Activated CD4-positive, alpha-beta T cell treated with anti-CD3 and anti-CD28 coated beads for 48 hours (primary cell): Measurements from ENCODE around the gene MECR.
A peak's percentile ranks its signal among the peaks of the same experiment; 100 is the strongest.
"Not testable (repeated sequence)": the region's sequence is repeated elsewhere in the genome, so short reads cannot be mapped to it uniquely, and the experiment has no call there.

Source experiments
- DNase-seq: peaks from one replicate; pipeline ENCODE4 v3.0.0-alpha.2; 2020

Gene MECR

DNA sequence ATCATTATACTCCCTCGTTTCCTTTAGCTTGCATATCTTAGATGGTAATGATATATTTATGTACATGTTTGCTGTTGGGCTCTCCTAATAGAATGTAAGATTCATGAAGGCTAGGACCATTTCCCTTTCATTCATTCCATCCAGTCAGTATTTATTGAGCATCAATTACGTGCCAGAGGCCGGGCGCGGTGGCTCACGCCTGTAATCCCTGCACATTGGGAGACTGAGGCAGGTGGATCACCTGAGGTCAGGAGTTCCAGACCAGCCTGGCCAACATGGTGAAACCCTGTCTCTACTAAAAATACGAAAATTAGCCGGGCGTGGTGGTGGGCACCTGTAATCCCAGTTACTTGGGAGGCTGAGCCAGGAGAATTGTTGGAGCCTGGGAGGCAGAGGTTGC is 4.1 kb upstream of the MECR start:
- DNase-seq: not testable (repeated sequence)

- DNase-seq: no peak
These were observed 3.7 kb upstream of the MECR start for GRCh38 chr1:29234471-29234870.

DNA sequence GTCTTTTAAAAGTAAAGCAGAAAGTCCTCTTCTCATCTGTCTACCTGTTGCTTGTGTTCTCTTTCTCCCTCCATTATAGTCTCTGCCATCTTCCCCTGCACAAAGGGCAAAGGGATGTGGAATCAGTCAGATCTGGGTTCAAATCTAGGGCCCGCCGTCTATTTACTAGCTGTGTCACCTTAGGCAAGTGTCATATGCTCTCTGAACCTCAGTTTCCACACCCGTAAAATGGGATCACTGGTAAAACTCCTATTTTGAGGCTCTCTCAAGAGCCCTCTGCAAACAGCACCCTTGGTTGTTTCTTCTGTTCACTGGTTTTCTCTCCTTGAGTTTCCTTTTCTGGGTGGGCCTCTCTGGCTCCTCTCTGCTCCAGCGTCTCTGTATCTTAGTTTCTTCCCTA is 3.0 kb upstream of the MECR start:
- DNase-seq: no peak

DNA sequence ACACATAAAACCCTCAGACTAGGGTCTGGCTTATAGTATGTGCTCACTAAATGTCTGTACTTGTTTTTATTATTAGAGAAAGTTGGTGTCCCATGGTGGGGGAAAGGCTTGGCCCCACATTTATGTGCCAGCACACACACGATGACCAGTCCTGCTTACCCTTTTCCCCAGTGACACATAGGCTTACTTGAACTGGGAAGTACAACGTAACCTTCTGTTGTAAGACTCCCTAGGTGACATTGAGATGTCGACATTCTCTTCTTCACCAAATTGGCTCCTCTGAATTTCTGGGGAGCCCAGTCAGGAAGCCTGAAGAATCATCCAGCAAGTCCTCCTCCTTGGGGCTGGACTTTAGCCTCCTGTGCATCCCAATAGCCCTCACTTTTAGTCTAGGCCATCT is 1.7 kb upstream of the MECR start:
- DNase-seq: no peak

GRCh38 chr1:29230204-29230552 is 556 bp downstream of the MECR start:
- no peak for DNase-seq

- no peak for DNase-seq
These were observed 3.2 kb downstream of the MECR start for GRCh38 chr1:29227511-29227910.

- DNase-seq: no peak
These were observed 5.4 kb downstream of the MECR start for GRCh38 chr1:29225361-29225760.

GRCh38 chr1:29224356-29224837 is 6.3 kb downstream of the MECR start:
- DNase-seq: no peak

- no peak for DNase-seq
These were observed 7.2 kb downstream of the MECR start for GRCh38 chr1:29223521-29223920.

DNA sequence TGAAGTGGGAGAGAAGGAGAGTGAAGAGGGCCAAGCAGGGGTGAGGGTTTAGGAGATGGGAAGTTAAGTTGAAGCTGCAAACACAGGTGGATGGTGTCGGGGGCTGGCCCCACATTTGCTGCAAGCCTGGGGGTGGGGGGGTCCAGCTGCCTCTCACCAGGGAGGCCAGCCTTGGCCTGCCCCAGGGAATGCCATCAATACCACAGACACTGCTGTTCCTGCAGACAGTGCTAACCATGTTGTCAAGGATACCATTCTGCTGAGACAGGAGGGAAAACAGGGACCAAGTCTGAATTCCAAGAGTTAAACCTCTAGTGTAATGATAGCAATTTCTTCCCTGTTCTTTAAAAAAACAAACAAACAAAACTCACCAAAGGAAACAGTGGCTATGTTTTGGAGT is 8.0 kb downstream of the MECR start:
- DNase-seq: no peak

GRCh38 chr1:29222260-29222659 is 8.5 kb downstream of the MECR start:
- not testable (repeated sequence) for DNase-seq

GRCh38 chr1:29221296-29221695 is 9.4 kb downstream of the MECR start:
- no peak for DNase-seq

- DNase-seq: no peak
These were observed 12.5 kb downstream of the MECR start for GRCh38 chr1:29218223-29218622.

GRCh38 chr1:29217633-29218032 is 13.1 kb downstream of the MECR start:
- DNase-seq: no peak

DNA sequence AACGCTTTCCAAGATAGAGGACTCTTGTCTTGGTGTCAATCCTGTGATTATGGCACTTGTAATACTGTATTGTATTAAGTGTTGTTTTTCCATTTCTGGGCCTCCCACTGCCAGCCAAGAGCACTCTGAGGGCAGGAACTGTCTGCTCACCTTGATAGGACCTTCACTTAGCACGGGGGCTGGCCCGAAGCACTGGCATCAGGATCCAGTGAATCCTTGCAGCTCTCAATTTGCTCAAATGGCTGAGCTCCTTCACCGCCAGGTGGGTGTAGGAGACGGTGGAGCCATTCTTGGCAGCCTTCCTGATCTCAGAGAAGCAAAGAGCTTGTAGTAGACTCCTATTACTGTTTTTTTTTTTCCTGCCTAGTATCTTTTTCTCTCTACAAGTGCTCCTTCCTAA is 17.7 kb downstream of the MECR start:
- no peak for DNase-seq

GRCh38 chr1:29211086-29212030 is 19.4 kb downstream of the MECR start:
- no peak for DNase-seq

- DNase-seq: no peak
These were observed 20.3 kb downstream of the MECR start for GRCh38 chr1:29210278-29211085.

DNA sequence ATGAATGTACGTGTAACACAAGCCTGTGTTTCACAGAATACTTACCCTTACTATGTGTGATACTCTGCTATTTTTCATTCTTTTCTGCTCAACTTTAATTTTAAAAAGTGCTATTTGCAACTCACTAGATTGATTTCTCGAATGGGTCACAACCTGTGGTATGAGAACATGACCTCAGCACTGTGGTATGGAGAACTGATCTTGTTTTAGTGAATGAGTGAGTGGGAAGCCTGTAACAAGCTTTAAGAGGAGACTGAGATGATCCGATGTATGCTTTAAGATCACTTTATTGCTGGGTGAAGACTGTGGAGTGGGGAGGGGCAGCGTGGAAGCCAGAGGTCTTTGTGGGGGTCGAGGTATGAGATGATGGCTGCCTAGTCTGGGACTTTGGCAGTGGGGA is 21.6 kb downstream of the MECR start:
- no peak for DNase-seq

GRCh38 chr1:29208442-29208841 is 22.3 kb downstream of the MECR start:
- DNase-seq: no peak

DNA sequence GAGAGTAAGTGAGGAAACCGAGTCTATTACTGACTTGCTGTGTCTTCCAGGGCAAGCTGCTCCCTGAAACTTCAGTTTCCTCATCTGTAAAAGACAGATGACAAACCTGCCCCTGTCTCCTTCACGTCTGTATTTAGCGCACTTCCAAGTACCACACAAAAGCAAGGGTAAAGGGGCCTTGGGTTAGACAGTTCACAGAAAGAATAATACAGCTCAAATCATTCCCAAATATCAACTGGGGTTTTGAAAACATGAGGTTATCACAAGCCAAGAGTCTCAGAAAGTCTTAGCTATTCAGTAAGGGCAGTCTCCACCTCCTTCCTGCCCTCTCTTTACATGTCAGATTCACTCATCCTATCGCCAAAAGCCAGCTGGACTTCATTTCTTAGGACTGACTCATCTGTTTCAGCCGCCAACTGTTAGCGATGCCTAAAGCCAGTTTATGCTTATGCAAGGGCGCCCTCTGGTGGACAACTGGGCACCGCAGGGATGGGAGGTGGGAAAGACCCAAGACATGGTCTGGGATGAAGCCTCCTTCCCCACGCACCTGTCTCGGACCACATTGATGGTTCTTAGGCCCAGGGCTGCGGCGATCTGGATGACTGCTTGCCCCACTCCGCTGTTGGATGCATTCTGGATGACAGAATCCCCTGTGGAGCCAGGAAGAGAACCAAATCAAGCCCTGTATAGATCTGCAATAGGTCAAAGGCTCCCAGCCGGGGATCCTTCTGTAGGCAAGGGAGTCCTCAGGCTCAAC is 28.0 kb downstream of the MECR start:
- DNase-seq: peak; percentile 95

- no peak for DNase-seq
These were observed 28.7 kb downstream of the MECR start for GRCh38 chr1:29202053-29202452.

DNA sequence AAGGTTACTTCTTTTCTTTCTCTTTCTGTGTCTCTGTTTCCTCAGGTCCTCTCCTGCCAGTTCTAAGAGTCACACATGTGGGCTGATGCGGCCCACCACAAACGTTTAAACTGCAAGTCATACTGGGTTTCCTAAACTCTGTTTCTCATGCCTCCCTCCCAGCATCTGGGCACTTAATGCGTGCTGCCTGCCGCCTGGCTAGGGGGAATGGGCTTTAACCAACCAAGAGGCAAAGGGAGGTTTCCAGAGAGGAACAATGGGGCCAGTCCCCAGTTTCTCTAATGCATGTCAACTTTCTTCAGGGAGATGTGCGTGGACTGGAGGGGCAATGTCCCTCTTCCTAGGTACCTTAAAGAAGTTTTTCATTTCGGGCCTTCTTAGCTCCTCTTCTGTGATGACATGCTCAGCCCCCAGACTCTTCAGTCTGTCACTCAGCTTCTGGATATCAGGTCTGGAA is 29.1 kb downstream of the MECR start:
- DNase-seq: no peak
